RPMI8226 (cell line): Measurements from ENCODE around the gene TMEM94.
"Not testable (repeated sequence)": the region's sequence is repeated elsewhere in the genome, so short reads cannot be mapped to it uniquely, and the experiment has no call there.

Source experiments
- DNase-seq: peaks from one replicate; pipeline ENCODE4 v3.0.0-alpha.2; 2015

The TMEM94 gene

DNA sequence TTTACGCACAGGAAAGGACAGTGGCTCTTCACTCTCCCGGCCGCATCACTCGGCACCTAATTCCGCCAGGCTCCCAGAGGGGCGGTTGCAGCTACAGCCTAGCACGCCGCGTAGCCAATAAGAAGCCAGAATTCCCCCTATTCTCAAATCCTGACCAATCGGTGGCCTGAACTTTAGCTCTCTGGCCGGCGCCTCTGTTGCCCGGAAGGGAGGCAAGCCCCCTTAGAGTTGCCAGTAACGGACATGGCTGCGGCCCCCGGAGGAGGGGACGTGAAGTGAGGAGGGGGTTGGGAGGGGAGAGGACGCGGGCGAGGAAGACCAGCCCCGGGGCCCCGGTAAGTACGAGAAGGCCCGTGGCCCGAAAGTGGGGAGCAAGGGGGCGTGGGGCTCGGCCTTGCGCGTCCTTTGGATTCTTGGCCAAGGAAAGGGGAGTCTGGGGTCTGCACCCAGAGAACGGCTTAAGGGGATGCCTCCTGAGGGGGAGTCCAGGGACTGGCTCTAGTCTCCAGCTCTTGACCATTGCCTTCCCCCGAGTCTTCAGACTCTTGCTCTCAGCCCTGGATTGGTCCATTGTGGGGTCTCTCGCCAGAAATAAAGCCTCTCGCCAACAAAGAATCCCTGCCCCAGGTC lies at the start of gene TMEM94:
Gene TMEM94 (plus strand): TSS at position 219 of the 630 bp plus-strand sequence. CDS start 15,271 bp downstream, outside the sequence.
- DNase-seq, result peak; percentile 96

DNA sequence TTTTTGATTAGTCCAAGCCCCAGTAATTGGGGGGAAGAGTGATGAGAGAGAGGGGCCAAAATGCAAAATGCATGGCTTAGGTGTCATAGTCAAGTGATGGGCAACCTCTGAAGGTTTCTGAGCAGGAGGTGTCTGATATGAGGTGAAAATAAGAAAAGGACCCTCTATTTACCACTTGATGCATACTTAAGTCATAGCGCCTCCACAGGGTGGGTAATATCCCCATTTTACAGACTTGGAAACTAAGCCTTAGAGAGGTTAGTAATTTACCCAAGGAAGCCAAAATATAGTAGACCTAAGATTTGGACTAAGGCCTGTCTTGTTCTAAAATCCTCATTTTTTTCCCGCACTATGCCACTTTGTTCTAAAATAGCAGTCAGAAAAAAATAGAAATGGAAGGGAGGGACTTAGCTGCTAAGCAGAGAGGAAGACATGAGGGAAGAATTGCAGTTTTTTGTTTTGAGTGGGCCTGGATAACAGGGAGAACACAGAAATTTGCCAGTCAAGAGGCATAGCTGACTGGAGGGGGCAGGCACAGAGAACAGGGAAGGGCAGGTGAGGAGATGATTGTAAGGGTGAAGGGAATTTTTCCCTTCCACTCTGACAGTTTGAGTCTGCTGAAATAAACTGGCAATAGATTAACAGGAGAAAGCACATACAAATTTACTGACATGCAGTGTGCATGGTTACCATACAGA lies 48.6 kb upstream of the TMEM94 start:
- DNase-seq, result no peak

DNA sequence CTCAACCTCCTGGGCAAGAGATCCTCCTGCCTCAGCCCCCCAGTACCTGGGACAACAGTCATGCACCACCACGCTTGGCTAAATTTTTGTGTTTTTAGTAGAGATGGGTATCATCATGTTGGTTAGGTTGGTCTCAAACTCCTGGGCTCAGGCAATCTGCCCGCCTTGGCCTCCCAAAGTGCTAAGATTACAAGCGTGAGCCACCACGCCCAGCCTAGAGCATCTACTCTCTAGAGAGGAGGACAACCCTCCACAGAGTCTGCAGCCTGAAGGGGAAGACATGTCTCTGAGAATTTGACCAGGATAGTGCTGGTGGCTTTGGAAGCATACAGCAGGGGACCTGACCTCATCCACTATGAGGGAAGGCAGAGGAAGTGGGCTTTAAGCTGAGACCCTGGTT lies 46.3 kb upstream of the TMEM94 start:
- no peak for DNase-seq

DNA sequence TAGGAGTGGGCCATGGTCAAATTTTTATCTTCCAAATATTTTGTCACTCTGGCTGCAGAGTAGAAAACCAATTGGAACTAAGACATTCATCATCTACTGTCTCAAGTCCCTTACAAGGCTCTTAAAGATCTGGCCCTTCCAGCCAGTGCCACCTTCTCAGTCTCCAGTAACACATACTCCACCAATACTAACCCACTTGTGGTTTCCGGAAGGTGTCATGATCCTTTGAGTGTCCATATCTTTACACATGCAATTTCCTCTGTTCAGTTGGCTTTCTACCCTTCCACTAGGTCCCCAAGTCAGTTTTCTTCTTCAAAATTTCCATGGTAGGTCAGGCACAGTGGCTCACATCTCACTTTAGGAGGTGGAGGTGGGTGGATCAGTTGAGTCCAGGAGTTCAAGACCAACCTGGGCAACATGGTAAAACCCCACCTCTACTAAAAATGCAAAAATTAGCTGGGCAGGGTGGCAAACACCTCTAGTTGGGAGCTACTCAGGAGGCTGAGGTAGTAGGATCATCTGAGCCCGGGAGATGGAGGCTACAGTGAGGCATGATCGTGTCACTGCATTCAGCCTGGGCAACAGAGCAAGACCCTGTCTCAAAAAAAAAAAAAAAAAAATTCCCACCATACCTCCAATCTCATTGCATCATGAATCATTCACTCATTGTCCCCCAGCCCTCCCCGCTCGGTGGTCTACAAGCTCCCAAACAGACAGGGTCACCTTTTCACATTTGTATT lies 44.9 kb upstream of the TMEM94 start:
- DNase-seq, result no peak

DNA sequence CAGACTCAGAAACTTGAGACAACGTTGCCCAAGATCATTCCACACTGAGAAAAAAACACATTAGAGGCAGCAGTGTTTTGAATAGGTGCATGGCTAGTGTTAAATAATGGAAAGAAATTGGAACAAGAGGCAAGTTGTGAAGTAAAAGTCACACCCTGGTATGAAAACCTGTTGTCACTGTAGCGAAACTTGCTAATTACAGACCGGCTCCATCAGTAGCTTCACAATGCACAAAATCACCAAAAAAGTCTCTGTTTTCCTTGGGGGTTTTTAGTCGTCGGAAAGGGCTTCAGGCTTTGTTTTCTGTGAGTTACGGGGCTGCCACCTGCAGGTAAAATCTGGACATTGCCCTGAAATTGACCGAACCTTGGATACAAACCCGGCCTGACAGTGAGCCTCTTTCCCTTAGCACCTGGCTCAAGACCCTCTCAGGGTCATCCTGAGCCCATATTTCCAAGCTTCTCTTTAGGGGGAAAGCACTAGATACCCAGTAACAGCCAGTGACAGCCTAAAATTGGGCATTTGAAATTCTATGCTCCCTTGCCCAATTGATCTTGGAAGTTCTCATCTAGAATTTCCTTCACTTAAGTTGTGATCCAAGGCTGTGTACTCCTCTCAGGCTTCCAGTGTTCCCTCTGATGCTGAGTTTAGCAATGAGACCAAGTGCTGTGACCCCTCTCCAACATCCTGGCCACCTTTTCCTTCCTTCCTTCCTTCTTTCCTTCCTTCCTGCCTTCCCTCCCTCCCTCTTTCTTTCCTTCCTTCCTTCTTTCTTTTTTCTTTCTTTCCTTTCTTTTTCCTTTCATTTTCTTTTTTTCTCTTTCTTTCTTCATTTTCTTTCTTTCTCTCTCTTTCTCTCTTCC lies 43.7 kb upstream of the TMEM94 start:
- DNase-seq, result peak; percentile 82

DNA sequence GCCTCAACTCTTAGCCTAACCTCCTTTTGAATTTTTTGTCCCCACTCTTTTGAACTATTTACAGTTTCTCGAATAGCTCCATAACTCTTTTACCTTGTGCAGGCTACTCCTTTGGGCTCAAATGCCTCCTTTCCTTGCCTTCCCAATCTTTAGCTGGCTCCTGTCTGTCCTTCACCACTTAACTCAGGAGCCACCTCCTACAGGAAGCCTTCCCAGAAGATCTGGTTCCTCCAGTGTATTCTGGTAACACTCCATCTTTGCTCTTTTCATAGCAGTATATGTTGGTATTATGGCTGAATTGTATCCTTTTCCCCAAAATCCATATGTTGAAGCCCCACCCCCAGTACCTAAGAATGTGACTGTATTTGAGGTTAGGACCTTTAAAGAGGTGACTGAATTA lies 41.9 kb upstream of the TMEM94 start:
- DNase-seq, result no peak

DNA sequence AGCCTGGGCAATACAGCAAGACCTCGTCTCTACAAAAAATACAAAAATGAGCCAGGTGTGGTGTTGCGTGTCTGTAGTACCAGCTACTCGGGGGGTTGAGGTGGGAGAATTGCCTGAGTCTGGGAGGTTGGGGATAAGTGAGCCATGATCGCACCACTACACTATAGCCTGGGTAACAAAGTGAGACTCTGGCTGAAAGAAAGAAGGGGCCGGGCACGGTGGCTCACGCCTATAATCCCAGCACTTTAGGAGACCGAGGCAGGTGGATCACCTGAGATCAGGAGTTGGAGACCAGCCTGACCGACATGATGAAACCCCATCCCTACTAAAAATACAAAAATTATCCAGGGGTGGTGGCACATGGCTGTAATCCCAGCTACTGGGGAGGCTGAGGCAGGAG lies 40.4 kb upstream of the TMEM94 start:
- DNase-seq, result no peak

DNA sequence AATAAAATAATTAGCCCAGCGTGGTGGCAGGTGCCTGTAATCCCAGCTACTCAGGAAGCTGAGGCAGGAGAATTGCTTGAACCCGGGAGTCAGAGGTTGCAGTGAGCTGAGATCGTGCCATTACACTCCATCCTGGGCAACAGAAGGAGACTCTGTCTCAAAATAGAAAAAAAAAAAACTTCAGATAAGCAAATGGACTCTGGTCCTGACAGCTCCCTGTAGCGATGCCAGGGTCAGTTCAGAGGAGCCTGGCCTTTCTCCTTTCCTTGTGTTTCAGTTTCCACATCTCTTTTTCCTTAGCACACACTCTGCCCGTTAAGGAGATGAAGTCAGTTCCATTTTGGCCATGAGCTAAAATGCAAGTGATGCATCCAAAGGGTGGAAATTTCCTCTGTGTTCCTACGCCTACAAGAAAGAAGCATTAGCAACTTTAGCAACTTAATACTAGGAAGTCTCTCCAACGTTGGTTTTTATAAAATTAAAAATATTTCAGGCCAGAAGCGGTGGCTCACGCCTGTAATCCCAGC lies 39.3 kb upstream of the TMEM94 start:
- DNase-seq, result no peak

DNA sequence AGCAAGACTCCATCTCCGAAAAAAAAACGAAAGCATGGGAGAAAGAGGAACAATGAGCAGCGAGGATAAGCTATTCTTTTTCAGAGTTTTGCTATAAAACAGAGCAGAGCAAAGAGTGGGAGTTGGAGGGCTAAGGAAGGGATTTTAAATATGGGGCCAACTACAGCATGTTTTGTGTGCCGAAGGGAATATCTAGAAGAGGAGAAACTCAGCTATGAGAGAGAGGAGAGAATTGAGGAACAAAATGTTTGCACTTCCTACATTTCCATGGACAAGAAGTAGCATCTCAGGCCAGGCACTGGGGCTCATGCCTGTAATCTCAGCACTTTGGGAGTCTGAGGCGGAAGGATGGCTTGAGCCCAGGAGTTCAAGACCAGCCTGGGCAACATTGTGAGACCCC lies 37.9 kb upstream of the TMEM94 start:
- DNase-seq, result no peak

DNA sequence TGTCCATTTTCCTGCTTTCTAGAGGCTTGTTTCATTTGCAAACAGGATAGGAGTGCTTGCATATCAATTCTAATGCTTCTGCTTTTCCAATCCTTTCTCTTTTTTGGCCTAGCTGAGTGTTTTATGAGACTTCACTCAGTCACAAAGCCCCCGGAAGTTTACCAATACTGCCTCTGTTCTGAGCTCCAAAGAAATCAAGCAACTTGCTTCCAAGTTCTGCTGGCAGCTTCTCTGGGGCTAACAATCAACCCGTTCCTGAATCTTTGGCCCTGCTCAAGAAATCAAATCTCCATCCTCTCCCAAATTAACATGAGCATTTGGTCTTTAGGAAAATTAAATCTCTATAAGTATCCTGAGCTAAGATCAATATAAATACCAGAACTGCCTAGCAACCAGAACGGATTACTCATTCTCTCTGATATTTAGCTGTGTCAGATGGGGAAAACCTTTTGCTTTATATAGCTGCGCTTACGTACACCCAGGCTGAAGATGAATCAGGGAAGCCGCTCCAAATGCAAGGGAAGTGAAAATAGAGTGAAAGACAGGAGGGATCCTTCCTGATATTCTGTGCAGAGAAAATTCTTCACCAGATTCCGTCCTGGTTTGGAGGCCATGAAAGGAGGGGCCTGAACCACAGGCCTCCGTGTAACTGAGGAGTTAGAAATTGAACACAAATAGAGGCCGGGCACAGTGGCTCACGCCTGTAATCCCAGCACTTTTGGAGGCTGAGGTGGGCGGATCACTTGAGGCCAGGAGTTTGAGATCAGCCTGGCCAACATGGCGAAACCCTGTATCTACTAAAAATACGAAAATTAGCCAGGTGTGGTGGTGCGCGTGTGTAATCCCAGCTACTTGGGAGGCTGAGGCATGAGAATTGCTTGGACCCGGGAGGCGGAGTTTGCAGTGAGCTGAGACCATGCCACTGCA lies 27.6 kb upstream of the TMEM94 start:
- DNase-seq, result no peak

DNA sequence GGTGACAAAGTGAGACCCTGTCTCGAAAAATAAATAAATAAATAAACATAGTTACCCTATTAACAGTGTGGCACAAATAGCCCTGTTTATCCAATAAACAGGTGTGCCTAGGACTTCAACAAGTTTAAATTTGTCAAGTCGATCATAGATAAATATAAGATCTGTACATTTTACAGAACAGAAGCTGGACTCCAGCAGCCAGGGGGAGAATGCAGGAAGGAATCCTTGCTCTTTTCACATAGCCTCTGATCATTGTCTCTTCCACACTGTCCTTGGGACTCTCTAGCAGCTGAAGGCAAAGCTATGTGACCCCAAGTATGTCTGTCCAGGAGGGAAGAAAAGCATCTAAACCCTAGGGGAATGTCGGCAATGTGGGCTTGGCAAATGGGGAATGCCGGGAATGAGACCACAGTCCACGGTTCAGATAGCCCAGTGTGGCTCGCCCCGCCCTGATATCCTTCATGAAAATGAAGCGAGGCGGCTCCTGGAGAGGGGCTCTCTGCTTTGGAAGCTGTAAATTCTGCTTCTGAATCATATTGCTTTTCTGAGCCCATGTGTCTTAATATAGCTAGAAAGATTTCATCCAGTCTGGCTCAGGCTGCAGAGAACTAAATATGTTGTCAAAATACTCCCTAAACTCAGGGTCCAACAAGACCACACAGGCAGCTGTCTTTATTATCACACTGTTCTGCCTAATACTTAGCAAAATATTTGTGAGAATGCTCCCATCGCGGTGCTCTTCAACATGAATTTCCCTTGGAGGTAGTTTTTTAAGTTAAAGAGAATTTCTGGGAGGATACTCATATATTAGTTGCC lies 26.1 kb upstream of the TMEM94 start:
- no peak for DNase-seq

DNA sequence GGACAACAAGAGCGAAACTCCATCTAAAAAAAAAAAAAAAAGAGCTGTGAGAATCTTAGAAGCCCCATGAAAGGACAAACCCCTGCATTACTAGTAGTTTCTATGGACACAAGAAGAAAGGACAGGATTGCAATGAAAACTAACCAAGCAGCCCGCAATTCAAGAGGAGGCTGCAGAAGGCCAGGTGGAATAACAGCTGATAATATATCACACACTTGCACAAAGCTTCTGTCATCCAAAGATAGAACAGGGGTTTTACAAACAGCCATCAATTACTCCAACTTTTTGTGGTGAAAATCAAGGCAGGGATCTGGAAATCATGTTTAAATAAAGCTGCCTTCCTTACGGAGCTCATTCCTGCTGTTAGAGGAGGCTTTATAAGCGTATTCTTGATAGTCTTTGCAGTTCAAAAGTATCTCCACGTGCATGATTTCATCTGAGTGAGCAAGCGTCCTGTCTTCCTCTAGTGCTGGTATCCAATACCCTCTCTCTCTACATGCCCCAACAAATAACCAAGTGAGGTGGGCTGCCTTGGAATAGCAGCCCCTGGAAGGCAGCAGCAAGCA lies 23.1 kb upstream of the TMEM94 start:
- DNase-seq, result no peak

DNA sequence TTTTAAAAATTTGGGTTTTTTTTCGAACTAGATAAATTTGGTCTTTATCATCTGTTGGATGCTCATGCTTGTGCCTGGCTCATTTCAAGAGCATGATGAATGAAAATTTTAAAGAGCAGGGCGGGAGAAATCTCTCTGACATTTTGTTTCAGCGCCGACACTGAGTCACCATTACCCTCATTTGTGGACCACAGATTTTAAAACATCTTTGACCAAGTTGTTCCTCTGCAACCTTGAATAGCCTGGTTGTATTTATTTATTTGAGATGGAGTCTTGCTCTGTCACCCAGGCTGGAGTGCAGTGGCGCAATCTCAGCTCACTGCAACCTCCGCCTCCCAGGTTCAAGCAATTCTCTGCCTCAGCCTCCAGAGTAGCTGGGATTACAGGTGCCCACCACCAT lies 22.0 kb upstream of the TMEM94 start:
- DNase-seq, result not testable (repeated sequence)

DNA sequence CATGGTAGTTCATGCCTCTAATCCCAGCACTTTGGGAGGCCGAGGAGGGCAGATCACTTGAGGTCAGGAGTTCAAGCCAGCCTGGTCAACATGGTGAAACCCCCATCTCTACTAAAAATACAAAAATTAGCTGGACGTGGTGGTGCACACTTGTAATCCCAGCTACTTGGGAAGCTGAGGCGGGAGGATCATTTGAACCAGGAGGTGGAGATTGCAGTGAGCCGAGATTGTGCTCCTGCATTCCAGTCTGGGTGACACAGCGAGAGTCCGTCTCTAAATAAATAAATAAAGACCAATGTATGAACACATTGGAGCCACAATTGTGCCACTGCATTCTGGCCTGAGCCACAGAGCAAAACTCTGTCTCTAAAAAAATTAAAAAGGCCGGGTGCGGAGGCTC lies 19.0 kb upstream of the TMEM94 start:
- DNase-seq, result not testable (repeated sequence)

DNA sequence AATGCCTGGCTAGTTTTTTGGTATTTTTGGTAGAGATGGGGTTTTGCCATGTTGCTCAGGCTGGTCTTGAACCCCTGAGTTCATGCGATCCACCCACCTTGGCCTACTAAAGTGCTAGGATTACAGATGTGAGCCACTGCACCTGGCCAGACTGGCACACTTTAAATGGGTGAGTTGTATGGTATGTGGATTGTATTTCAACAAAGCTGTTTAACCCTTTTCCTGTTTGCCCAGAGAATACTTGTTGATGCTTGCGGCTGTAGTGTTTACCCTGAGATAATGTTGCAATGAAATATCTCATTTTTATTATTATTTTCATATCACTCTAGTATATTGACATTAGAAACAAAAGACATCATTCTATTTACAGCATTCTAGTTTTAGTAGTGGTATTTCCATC lies 17.1 kb upstream of the TMEM94 start:
- DNase-seq, result no peak

DNA sequence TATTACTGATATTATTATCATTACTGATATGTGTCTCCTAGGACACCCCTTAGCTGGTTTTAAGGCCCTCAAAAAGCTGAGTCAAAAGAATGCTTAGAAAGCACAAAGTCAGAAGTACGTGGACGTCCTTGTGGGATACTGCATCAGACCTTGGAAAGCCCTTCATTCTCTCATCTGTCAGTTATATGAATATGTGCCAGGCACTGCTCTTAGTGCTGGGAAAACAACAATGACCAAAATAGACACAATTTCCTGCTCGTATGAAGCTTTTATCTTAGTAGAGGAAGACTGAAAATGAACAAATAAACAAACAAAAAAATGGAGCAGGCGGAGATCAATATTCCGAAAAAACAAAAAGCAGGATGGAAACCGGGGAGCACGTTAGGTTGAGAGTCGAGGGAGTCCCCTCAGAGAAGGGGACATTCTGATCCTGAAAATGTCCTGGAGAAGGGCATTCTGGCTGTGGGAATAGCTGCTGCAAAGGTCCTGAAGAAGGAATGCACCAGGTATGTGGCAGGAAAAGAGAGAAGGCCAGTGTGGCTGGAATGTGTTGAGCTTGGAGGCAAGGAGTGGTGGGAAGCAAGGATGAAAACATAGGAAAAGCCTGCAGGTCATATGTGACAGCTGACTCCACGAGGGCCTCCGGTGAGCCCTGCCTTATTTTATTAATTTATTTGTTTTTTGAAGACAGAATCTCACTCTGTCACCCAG lies 15.5 kb upstream of the TMEM94 start:
- DNase-seq, result no peak

DNA sequence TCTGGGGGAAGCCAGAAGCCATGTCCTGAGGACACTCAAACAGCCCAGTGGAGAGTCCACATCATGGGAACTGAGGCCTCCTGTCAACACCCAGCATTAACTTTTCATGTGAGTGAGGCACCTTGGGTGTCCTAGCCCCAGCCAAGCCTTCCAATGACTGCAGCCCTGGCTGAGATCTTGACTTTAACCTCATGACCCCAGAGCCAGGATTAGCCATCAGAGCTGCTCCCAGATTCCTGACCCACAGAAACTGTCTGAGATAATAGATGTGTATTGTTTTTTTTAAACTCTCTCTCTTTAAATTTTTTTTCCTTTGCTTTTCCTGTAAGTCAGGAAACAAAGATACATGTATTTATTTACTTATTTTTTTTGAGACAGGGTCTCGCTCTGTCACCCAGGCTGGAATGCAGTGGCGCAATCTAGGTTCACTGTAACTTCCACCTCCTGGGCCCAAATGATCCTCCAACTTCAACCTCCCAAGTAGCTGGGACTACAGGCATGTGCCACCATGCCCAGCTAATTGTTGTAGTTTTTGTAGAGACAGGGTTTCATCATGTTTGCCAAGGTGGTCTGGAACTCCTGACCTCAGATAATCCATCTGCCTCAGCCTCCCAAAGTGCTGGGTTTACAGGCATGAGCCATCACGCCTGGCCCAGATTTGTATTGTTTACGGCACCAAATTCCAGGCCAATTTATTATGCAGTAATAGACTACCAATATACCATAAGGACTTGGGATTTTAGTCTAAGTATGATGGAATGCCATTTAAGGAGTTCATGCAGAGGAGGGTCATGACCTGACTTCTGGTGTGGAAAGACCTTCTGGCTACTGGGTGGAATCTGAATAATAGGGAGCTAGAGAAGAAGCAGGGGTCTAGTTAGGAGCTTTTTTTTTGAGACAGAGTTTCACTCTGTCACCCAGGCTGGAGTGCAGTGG lies 14.0 kb upstream of the TMEM94 start:
- no peak for DNase-seq

DNA sequence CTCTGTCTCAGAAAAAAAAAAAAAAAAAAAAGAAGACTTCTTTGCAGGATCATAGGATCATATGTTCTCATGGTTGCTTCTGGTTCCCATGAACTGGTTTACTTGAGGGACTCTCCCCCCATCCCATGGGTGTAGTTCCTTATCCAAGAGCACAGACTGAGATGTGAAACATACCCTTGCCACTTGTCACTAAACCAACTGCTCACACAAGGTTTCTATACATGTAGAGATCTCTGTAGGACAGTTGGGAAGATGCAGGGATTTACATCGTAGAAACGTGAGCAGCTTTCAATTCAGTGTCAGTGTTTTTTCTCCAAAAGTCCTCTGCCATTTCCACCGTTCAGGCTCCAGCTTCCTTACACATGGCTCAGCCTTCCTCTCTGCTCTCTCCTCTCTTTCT lies 11.1 kb upstream of the TMEM94 start:
- no peak for DNase-seq

DNA sequence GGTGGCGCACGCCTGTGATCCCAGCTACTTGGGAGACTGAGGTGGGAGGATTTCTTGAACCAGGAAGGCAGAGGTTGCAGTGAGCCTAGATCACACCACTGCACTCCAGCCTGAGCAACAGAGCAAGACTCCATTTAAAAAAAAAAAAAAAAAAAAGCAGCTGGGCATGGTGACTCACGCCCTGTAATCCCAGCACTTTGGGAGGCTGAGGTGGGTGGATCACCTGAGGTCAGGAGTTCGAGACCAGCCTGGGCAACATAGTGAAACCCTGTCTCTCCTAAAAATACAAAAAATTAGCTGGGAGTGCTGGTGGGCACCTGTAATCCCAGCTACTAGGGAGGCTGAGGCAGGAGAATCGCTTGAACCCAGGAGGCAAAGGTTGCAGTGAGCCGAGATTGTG lies 10.5 kb upstream of the TMEM94 start:
- not testable (repeated sequence) for DNase-seq
